Cardiac fibroblast (primary cell): Measurements from ENCODE around the gene PTGR1.

Experiments
- DNase-seq, 2 donors: peaks; one replicate each; pipeline versions ENCODE4 v3.0.0 to v3.0.0-alpha.2; 2010; ENCODE audit warnings: low read depth in 2 of 2
- H3K4me3 ChIP-seq, 2 donors: replicated peaks in 1 of 2; 1 replicate in 1 of 2; 2 replicates in 1 of 2; pipeline ENCODE4 v1.5.1; 2011; ENCODE audit warnings: low read depth in 2 of 2, low read length in 2 of 2, mild to moderate bottlenecking in 2 of 2, moderate library complexity in 1 of 2
- CTCF ChIP-seq: IDR thresholded peaks from one replicate; pipeline ENCODE4 v1.5.1; 2011; ENCODE audit warnings: low read depth, mild to moderate bottlenecking, low read length, inconsistent platforms

The PTGR1 gene

GRCh38 chr9:111637421-111637950 is 38.0 kb upstream of the PTGR1 start:
- no peak for DNase-seq
- TF ChIP-seq CTCF, result no peak
- H3K4me3 ChIP-seq, result no peak overlapping the region

- no peak for DNase-seq
- TF ChIP-seq CTCF, result no peak
- no peak overlapping the region for H3K4me3 ChIP-seq
Measured at GRCh38 chr9:111634860-111635259, 35.4 kb upstream of the PTGR1 start.

GRCh38 chr9:111633389-111633736 is 33.9 kb upstream of the PTGR1 start:
- no peak overlapping the region for H3K4me3 ChIP-seq
- DNase-seq, result no peak
- no peak for TF ChIP-seq CTCF

- no peak for DNase-seq
- peak overlapping the region in 1 of 2 donors; percentile 90 for H3K4me3 ChIP-seq
- no peak for TF ChIP-seq CTCF
Measured at GRCh38 chr9:111632695-111633388, 33.4 kb upstream of the PTGR1 start.

- H3K4me3 ChIP-seq, result peak overlapping the region; percentile 90 to 92
- peak in 1 of 2 donors; percentile 22 for DNase-seq
- no peak for TF ChIP-seq CTCF
Measured at GRCh38 chr9:111632060-111632459, 32.6 kb upstream of the PTGR1 start.

GRCh38 chr9:111631214-111631971 is 31.9 kb upstream of the PTGR1 start, which contains the start of gene DNAJC25:
Gene DNAJC25, plus strand, starts transcription at chr9:111631334. Its CDS starts 74 bp downstream, at chr9:111631408.
- peak; percentile 99 for DNase-seq
- TF ChIP-seq CTCF, result no peak
- peak within 1 kb of the TSS; percentile 90 to 92 for H3K4me3 ChIP-seq
